PC-9 (cell line): ENCODE data around the gene FAM3C. TPM values are rescaled to one million over a fixed set of nuclear protein-coding genes. Genes with fewer than 3 reads are reported as not detected.

Source experiments
- BruUV-seq: library from RNA; stranded (reverse); fragments of 400-500 nt; replicated peaks from 2 replicates; lab custom pipeline; 2021; lab: Mats Ljungman, UMichigan
- CTCF ChIA-PET: fragments of 300-600 bp; sonication (Branson Sonifier 250); formaldehyde crosslinking; loops from one replicate; lab custom pipeline; 2022; ENCODE audit warnings: antibody characterized with exemption; lab: Charles Lee
- POLR2A ChIA-PET: fragments of 300-600 bp; sonication (Branson Sonifier 250); formaldehyde crosslinking; loops from one replicate; lab custom pipeline; 2022; ENCODE audit warnings: antibody characterized with exemption; ENCODE audit not compliant: unreplicated experiment; lab: Charles Lee
- DNase-seq, 2 experiments: peaks; one replicate each; pipeline versions ENCODE4 v3.0.0 to v3.0.0-alpha.2; 2015 to 2022; ENCODE audit warnings: mixed read lengths in 1 of 2
- H2AFZ ChIP-seq: fragments of 200-600 bp; sonication (generic); 2 replicates; pipeline ENCODE4 v1.8.1; 2017; ENCODE audit warnings: antibody characterized with exemption
- H3F3A ChIP-seq: fragments of 200-600 bp; sonication (generic); 2 replicates; pipeline ENCODE4 v1.8.1; 2017; ENCODE audit warnings: antibody characterized with exemption, mild to moderate bottlenecking, low read depth; ENCODE audit not compliant: insufficient read depth
- H3K27ac ChIP-seq: fragments of 200-600 bp; sonication (generic); 2 replicates; pipeline ENCODE4 v1.6.1; 2016; ENCODE audit warnings: mixed run types
- H3K27me3 ChIP-seq: fragments of 200-600 bp; sonication (generic); 2 replicates; pipeline ENCODE4 v1.6.1; 2016; ENCODE audit warnings: low read depth, mixed run types; ENCODE audit not compliant: insufficient read depth
- H3K36me3 ChIP-seq: fragments of 200-600 bp; sonication (generic); 2 replicates; pipeline ENCODE4 v1.6.1; 2016; ENCODE audit warnings: low read depth, mixed run types
- H3K4me1 ChIP-seq: fragments of 200-600 bp; sonication (generic); replicated peaks from 2 replicates; pipeline ENCODE4 v1.6.1; 2016; ENCODE audit warnings: mixed run types; ENCODE audit not compliant: insufficient read depth
- H3K4me2 ChIP-seq: fragments of 200-600 bp; sonication (generic); 2 replicates; pipeline ENCODE4 v1.6.1; 2017; ENCODE audit warnings: mixed run types
- H3K4me3 ChIP-seq: fragments of 200-600 bp; sonication (generic); 2 replicates; pipeline ENCODE4 v1.6.1; 2016; ENCODE audit warnings: mixed run types
- H3K79me2 ChIP-seq: fragments of 200-600 bp; sonication (generic); 2 replicates; pipeline ENCODE4 v1.6.1; 2017; ENCODE audit warnings: low read depth, mixed run types
- H3K9me2 ChIP-seq: fragments of 200-600 bp; sonication (generic); 2 replicates; pipeline ENCODE4 v1.8.1; 2017; ENCODE audit warnings: mild to moderate bottlenecking; ENCODE audit not compliant: insufficient read depth
- H3K9me3 ChIP-seq: fragments of 200-600 bp; sonication (generic); 2 replicates; pipeline ENCODE4 v1.8.1; 2016; ENCODE audit warnings: low read depth; ENCODE audit not compliant: insufficient read depth
- H4K20me1 ChIP-seq: fragments of 200-600 bp; sonication (generic); 2 replicates; pipeline ENCODE4 v1.8.1; 2017; ENCODE audit not compliant: insufficient read depth
- CTCF ChIP-seq: fragments of 200-600 bp; sonication (generic); conservative IDR thresholded peaks from 2 replicates; pipeline ENCODE4 v1.6.1; 2017; ENCODE audit warnings: mixed run types, antibody characterized with exemption, mild to moderate bottlenecking, moderate library complexity
- EZH2 ChIP-seq: fragments of 200-600 bp; sonication (generic); IDR thresholded peaks from 2 replicates; pipeline ENCODE4 v1.8.0; 2017; ENCODE audit warnings: antibody characterized with exemption, low read depth
- intact Hi-C: fragments of 100-400 bp; cut with micrococcal nuclease; formaldehyde crosslinking; loops from one replicate; pipeline ENCODE4 v1.10.0; 2022; ENCODE audit not compliant: unreplicated experiment
- total RNA-seq: library from RNA; stranded (reverse); gene quantifications from 2 replicates; pipeline ENCODE4 v1.2.3, GENCODE V29; 2021

FAM3C gene
- total RNA-seq, 1 experiment from 2014 or later, result 134 TPM

DNA sequence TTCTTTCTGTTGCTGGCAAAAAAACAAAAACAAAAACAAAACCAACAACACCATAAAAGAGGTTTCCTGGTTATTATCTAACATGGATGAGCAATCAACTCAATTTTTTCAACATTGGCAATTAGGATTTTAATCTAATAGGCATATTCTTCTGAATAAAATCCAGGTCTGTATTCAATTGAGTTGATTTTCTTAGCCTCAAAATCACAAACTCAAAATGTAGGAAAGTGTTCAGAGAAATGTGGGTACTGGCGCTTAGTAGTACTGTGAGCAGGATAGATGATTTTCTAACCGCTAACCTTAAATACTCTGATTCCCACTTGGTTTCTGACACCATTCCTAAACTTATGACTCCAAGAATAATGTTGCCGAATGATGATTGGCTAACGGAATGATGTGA is 61.7 kb downstream of the FAM3C start:
- Histone ChIP-seq H3K4me3 (no peak overlapping the region), H3K9me3 (no peaks in the 10 kb centered on the region), H3K27me3 (no peaks in the 10 kb centered on the region), H2AFZ (no peak overlapping the region), H3K4me1 (no peaks in the 10 kb centered on the region), H3K4me2 (no peak overlapping the region), H3K79me2 (no peaks in the 10 kb centered on the region), H4K20me1 (no peaks in the 10 kb centered on the region), H3F3A (no peaks in the 10 kb centered on the region), H3K36me3 (no peaks in the 10 kb centered on the region), H3K9me2 (no peaks in the 10 kb centered on the region), H3K27ac (no peak overlapping the region)
- no peak for DNase-seq
- POLR2A ChIA-PET, result no interaction called here
- intact Hi-C loops, result loop anchor here (10.0 kb wide), 1 partner anchor 350 kb away; the partner anchor contains the start of gene CPED1
- BruUV-seq, result no TSS peak
- TF ChIP-seq EZH2 (no peak), CTCF (no peak)
- CTCF ChIA-PET, result no interaction called here

DNA sequence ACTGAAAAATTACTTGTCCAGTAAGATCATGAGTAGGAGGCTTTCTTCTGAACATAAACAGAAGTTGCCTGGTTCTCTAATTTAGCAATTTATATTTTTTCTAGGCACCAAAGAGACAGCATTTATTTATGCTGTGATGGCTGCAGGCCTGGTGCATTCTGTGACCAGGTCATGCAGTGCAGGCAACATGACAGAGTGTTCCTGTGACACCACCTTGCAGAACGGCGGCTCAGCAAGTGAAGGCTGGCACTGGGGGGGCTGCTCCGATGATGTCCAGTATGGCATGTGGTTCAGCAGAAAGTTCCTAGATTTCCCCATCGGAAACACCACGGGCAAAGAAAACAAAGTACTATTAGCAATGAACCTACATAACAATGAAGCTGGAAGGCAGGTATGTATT is 64.5 kb downstream of the FAM3C start:
- Histone ChIP-seq H3K27me3 (no peaks in the 10 kb centered on the region), H2AFZ (no peak overlapping the region), H3K36me3 (no peaks in the 10 kb centered on the region), H3K9me3 (no peaks in the 10 kb centered on the region), H3K4me2 (no peak overlapping the region), H3K79me2 (no peaks in the 10 kb centered on the region), H4K20me1 (no peaks in the 10 kb centered on the region), H3F3A (no peaks in the 10 kb centered on the region), H3K9me2 (no peaks in the 10 kb centered on the region), H3K27ac (no peak overlapping the region), H3K4me3 (no peak overlapping the region), H3K4me1 (no peaks in the 10 kb centered on the region)
- intact Hi-C loops, result loop anchor here (10.0 kb wide), 1 partner anchor 347 kb away; the partner anchor contains the start of gene CPED1
- CTCF ChIA-PET, result no interaction called here
- POLR2A ChIA-PET, result no interaction called here
- no TSS peak for BruUV-seq
- TF ChIP-seq EZH2 (no peak), CTCF (no peak)
- no peak for DNase-seq

- intact Hi-C loops, result loop anchor here (10.0 kb wide), 1 partner anchor 346 kb away; the partner anchor contains the start of gene CPED1
- no peak overlapping the region for H3K27ac ChIP-seq
- H3K4me2 ChIP-seq, result no peak overlapping the region
- no peak for TF ChIP-seq CTCF
- TF ChIP-seq EZH2, result no peak
- H3K4me3 ChIP-seq, result no peak overlapping the region
- H3K9me3 ChIP-seq, result no peaks in the 10 kb centered on the region
- H3K4me1 ChIP-seq, result no peaks in the 10 kb centered on the region
- no peaks in the 10 kb centered on the region for H3K36me3 ChIP-seq
- no peak overlapping the region for H2AFZ ChIP-seq
- CTCF ChIA-PET, result no interaction called here
- no TSS peak for BruUV-seq
- POLR2A ChIA-PET, result no interaction called here
- H3F3A ChIP-seq, result no peaks in the 10 kb centered on the region
- DNase-seq, result no peak
- no peaks in the 10 kb centered on the region for H3K9me2 ChIP-seq
- H4K20me1 ChIP-seq, result no peaks in the 10 kb centered on the region
- no peaks in the 10 kb centered on the region for H3K79me2 ChIP-seq
- H3K27me3 ChIP-seq, result no peaks in the 10 kb centered on the region
These were observed 65.1 kb downstream of the FAM3C start for GRCh38 chr7:121331048-121331447.
